ENCODE measurements around the gene PELI2.

Gene PELI2

GRCh38 chr14:56117765-56118610, at the start of gene PELI2:
TSS of gene PELI2 (plus strand) at chr14:56118411. CDS start at chr14:56118661, 250 bp downstream.
- no peak for TF ChIP-seq GATA1 (IDR thresholded peaks at IDR 0.05; ENCODE audit: low read depth, low read length)
- no peak for TF ChIP-seq POLR2A (IDR thresholded peaks at IDR 0.05; ENCODE audit: low read length)
- peak; percentile 66 to 82 for DNase-seq

GRCh38 chr14:56073799-56074198, 44.4 kb upstream of the PELI2 start:
- no peak for DNase-seq
- TF ChIP-seq GATA1 (IDR thresholded peaks at IDR 0.05; ENCODE audit: low read depth, low read length) (no peak), POLR2A (IDR thresholded peaks at IDR 0.05; ENCODE audit: low read length) (no peak)

GRCh38 chr14:56075301-56075700, 42.9 kb upstream of the PELI2 start:
- TF ChIP-seq POLR2A (IDR thresholded peaks at IDR 0.05; ENCODE audit: low read length) (no peak), GATA1 (IDR thresholded peaks at IDR 0.05; ENCODE audit: low read depth, low read length) (no peak)
- DNase-seq: no peak

- TF ChIP-seq GATA1 (IDR thresholded peaks at IDR 0.05; ENCODE audit: low read depth, low read length) (no peak), POLR2A (IDR thresholded peaks at IDR 0.05; ENCODE audit: low read length) (no peak)
Observed at GRCh38 chr14:56081139-56081538, 37.1 kb upstream of the PELI2 start.

GRCh38 chr14:56082880-56083279, 35.3 kb upstream of the PELI2 start:
- DNase-seq: no peak
- no peak for TF ChIP-seq POLR2A (IDR thresholded peaks at IDR 0.05; ENCODE audit: low read length)
- no peak for TF ChIP-seq GATA1 (IDR thresholded peaks at IDR 0.05; ENCODE audit: low read depth, low read length)

More at GRCh38 chr14:56081139-56081538, 37.1 kb upstream of the PELI2 start:
- no peak for DNase-seq

GRCh38 chr14:56085471-56085870, 32.7 kb upstream of the PELI2 start:
- TF ChIP-seq GATA1 (IDR thresholded peaks at IDR 0.05; ENCODE audit: low read depth, low read length): no peak
- no peak for TF ChIP-seq POLR2A (IDR thresholded peaks at IDR 0.05; ENCODE audit: low read length)
- no peak for DNase-seq

- no peak for DNase-seq
- TF ChIP-seq GATA1 (IDR thresholded peaks at IDR 0.05; ENCODE audit: low read depth, low read length) (no peak), POLR2A (IDR thresholded peaks at IDR 0.05; ENCODE audit: low read length) (no peak)
Observed at GRCh38 chr14:56087671-56088471, 30.3 kb upstream of the PELI2 start.

- TF ChIP-seq POLR2A (IDR thresholded peaks at IDR 0.05; ENCODE audit: low read length) (no peak), GATA1 (IDR thresholded peaks at IDR 0.05; ENCODE audit: low read depth, low read length) (no peak)
- no peak for DNase-seq
Observed at GRCh38 chr14:56088941-56089340, 29.3 kb upstream of the PELI2 start.

- no peak for TF ChIP-seq POLR2A (IDR thresholded peaks at IDR 0.05; ENCODE audit: low read length)
- TF ChIP-seq GATA1 (IDR thresholded peaks at IDR 0.05; ENCODE audit: low read depth, low read length): no peak
- no peak for DNase-seq
Observed at GRCh38 chr14:56092763-56093162, 25.4 kb upstream of the PELI2 start.

- DNase-seq: no peak
Observed at GRCh38 chr14:56094076-56094475, 24.1 kb upstream of the PELI2 start.

GRCh38 chr14:56098021-56098420, 20.2 kb upstream of the PELI2 start:
- no peak for DNase-seq
- no peak for TF ChIP-seq GATA1 (IDR thresholded peaks at IDR 0.05; ENCODE audit: low read depth, low read length)
- no peak for TF ChIP-seq POLR2A (IDR thresholded peaks at IDR 0.05; ENCODE audit: low read length)

More at GRCh38 chr14:56094076-56094475, 24.1 kb upstream of the PELI2 start:
- TF ChIP-seq POLR2A (IDR thresholded peaks at IDR 0.05; ENCODE audit: low read length): no peak
- TF ChIP-seq GATA1 (IDR thresholded peaks at IDR 0.05; ENCODE audit: low read depth, low read length): no peak

GRCh38 chr14:56099081-56099797, 19.0 kb upstream of the PELI2 start:
- no peak for TF ChIP-seq POLR2A (IDR thresholded peaks at IDR 0.05; ENCODE audit: low read length)
- no peak for TF ChIP-seq GATA1 (IDR thresholded peaks at IDR 0.05; ENCODE audit: low read depth, low read length)
- no peak for DNase-seq

GRCh38 chr14:56100556-56100955, 17.7 kb upstream of the PELI2 start:
- TF ChIP-seq POLR2A (IDR thresholded peaks at IDR 0.05; ENCODE audit: low read length) (no peak), GATA1 (IDR thresholded peaks at IDR 0.05; ENCODE audit: low read depth, low read length) (no peak)
- DNase-seq: no peak

- no peak for TF ChIP-seq POLR2A (IDR thresholded peaks at IDR 0.05; ENCODE audit: low read length)
- TF ChIP-seq GATA1 (IDR thresholded peaks at IDR 0.05; ENCODE audit: low read depth, low read length): no peak
- no peak for DNase-seq
Observed at GRCh38 chr14:56102941-56103340, 15.3 kb upstream of the PELI2 start.
